IMR-90 (cell line): ENCODE measurements around the gene EGLN3.

ENCODE experiments used
- BHLHE40 ChIP-seq: fragments of 150-350 bp; IDR thresholded peaks from 2 replicates; pipeline ENCODE4 v1.6.1; 2016; ENCODE audit warnings: mild to moderate bottlenecking, low read depth, low read length
- CTCF ChIP-seq: conservative IDR thresholded peaks from 2 replicates; pipeline ENCODE4 v1.5.1; 2012; ENCODE audit warnings: mild to moderate bottlenecking, low read depth, low read length, improper control_type of control experiment

- TF ChIP-seq CTCF (no peak), BHLHE40 (no peak)
These were observed 6.4 kb upstream of the EGLN3 start for GRCh38 chr14:33957299-33957698.
